ENCODE results near the gene CCDC197. TPM values are rescaled to one million over a fixed set of nuclear protein-coding genes. Genes with fewer than 3 reads are reported as not detected.

The CCDC197 gene
- total RNA-seq, 1 experiment from 2014 or later: not detected

DNA sequence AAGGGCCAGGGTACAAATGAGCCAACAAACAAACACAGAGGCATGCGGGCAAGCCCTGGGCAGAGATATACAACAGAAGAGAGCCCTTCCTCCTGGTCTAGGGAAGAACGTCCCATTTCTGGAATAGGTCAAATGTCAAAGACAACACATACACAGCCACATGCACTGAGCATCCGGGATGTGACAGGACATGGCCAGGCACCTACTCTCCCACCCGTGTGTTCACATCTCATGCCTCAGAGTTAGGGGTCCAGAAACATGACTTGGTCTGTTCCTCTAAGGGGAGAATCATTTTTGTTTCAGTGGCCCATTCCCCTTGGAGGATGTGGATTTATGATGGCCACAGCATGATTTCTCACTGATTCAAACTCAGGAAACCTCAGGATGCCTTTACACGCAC, 19.9 kb upstream of the CCDC197 start:
- no peak for DNase-seq (ENCODE audit: low read depth)

DNA sequence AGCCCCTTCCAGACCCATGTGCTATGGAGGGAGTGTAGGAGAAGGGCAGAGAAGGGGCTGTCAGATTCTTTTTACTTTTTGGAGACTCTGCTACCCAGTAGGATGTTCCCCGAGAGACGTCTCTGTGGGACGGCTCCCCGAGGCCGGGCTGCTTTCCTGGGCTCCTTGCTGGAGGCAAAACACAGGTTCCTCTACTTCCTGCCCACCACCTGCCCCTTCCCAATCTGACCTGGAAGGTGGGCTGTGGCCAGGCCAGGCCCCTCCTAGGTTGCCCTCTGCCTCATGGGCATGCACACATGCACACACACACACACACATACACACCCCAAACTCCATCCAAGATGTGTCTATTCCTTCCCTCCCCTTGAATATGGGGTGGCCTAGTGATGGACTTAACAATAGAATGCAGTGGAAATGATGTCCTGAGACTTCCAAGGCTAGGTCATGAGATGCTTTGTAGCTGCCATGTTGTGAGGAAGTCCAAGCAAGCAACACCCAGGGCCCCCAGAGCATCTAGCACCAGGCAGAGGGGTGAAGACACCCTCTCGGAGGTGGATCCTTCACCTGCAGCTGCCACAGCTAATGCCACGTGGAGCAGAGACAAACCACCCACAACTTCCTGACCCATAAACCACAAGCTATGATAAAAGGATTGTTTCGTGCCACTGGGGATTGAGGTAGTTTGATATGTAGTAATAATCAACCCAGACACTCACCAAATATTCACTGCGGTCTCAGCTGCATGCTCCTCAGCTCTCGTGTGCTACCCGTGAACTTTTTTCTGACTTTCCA, 19.1 kb upstream of the CCDC197 start:
- DNase-seq (ENCODE audit: low read depth): peak; percentile 51

DNA sequence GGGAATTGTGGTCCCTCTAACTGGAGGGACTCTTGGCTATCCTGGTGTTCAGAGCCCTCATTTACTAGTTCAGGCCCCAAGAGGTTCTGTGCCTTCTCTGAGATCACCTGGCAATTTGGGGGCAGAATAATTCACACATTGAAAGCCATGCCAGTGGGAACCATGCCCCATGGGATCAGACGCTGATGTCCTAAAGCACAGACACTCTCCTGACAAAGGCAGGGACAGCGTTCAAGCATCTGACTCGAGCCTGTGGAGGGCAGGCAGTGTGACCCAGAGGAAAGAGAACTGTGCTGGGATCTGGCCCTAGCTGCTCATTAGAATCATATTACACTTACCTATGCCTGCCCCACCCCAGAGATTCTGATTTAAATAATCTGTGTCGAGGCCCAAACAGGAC, 18.4 kb upstream of the CCDC197 start:
- DNase-seq (ENCODE audit: low read depth): no peak

DNA sequence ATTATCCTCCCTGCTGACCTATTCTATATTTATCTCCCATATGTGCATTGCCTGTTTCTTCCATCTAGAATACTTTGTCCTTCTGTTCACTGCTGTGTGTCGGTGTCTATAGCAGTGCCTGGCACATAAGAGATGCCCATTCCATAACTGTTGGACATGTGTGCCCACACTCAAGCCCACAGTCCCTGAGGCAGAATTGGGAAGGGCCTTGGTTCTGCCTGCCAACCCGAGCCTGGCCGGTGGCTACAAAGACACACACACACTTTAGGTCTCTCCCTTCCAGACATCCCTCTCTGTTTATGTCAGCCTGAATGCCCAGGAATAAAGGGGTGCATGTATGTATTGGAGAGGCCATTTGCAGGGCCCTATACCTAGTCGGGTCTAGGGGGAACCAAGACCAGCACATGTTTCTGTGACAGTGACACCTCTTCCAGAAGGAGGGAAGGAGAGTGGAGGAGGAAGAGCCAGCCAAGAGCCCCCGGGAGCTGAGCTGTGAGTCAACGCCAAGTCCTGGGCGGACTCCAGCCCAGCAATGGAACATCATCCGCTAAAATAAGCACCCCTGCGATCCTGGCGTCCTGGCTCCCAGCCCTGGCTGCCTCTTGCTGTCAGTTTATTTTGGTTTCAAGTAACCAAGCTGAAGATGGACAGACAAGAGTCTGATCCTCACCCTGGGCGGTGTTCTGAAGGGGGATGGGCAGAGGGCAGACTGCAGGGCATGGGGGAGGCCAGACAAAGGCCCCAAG, 16.5 kb upstream of the CCDC197 start:
- DNase-seq (ENCODE audit: low read depth): peak; percentile 51

DNA sequence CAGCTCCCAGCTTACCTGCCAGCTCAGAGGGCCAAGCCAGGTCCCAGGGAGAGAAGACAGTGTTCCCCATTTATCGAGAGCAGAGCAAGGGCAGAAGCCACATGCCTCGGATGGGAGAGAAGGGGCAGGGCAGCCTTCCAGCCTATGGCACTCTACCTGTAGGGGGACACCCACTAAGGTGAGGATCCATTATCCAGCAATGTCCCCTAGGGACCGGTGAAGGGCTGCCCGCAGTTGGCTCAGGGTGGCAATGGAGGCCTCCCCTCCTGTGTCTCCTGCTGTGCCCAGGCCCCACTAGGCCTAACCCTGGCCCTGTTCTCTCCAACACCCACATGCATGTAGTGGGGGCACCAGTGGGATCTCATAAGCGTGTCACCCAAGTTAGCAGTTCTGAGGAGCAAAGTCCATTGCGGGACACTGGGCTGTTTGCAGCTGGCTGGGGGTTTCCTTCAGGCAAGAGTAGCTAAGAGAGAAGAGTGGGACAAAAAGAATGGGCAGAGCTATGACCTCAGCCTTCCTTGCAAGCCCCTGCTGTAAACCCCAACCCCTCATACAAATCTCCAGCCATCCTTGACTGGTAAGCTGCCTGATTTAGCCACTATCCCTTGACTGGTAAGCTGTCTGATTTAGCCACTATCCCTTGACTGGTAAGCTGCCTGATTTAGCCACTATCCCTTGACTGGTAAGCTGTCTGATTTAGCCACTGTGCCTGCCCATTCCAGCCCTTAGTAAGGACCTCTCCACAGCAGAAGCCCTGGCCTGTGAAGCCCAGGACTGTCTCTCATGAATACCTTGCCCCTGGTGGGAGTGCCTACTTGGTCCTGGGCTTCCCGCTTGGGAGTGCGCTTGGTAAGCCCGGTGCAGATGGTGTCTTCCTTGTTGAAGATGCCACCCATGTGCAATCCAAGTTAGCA, 15.5 kb upstream of the CCDC197 start:
- DNase-seq (ENCODE audit: low read depth): no peak

DNA sequence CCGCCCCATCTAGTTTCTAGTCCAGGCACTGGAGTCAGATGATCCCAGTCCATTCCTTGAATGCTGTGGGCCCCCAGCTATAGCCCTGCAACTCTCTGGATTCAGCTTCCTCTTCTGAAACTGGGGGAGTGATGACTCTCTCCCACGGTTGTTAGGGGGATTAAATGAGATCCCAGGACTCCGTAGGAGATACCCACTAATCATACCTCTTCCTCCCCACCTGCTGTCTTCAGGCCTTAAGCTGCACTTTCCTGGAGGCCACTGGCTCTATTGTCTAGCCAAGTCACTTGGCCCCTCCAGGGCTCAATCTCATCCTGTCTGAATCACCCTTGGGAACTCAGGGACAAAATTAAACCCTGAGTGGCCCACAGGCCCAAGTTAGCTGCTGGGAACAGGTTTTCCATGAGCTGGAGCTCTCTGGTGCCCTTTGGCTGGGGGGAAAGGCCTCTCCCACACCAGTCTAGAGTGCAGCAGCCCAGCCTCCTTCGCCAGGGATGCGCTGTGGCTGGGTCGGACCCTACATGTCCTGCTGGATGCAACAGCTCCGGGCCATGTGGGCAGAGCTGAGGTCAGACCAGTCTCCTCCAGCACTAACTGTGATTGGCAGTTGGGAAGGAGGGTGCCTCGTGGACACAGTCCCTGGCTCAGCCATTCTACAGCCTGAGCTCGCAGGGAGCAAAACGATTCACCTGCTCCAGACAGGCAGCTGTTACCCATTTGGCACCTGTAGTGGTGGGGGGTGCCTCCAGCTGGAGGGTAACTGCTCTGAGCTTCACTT, 14.7 kb upstream of the CCDC197 start:
- DNase-seq (ENCODE audit: low read depth): no peak

DNA sequence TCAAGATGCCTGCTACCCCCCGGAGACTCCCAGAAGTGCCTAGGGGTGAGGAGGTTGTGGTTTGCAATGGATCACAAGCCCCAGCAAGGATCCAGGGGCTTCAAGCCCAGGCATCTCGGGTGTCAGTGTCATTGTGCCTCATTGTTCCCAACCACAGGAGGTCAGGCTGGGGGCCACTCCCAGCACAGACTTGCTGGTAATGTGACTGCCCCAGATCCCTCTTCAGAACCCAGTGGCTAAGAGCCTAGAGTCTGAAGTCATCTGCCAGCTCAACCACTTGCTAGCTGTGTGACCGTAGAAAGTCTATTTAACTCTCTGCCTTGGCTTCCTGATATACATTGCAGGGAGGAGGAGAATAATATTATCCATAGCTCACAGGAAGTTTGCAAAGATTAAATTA, 13.0 kb upstream of the CCDC197 start:
- peak; percentile 65 for DNase-seq (ENCODE audit: low read depth)

DNA sequence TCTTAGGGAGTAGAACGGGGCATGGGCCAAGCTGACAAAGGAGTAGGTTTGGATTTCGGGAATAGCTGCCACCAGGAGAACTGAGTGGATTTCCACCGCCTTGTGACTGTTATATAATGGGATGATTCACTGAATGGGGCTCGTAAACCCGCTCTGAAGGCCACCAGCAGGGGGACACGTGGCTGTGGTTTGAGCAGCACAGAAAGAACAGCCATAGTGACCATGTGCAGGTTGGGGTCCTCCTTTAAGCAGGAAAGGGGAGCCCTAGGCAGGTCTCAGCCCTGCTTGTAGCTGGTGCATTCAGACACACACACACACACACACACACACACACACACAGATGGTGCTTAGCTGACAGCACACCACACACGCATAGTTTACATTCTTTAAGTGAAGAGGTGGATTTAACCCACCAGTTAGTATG, 12.1 kb upstream of the CCDC197 start:
- DNase-seq (ENCODE audit: low read depth): peak; percentile 73

DNA sequence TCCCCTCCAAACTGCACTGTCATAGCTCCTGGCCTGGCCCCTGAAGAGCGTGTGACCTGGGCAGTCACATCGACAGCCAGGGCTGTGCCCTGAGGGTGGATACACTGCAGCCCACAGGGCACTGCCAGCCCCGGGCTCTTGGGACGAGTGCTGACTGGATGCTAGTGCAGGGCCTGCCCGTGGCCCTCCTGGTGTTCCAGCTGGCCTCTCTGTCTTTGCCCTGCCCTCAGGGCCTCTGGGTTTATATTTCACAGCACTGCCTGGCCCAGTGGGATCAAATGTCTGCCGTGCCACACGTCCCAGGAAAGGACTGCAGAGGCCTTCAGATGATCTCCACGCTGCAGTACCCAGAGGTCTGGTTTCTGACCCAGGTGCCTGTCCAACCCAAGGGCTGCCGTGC, 10.1 kb upstream of the CCDC197 start:
- peak; percentile 35 for DNase-seq (ENCODE audit: low read depth)

DNA sequence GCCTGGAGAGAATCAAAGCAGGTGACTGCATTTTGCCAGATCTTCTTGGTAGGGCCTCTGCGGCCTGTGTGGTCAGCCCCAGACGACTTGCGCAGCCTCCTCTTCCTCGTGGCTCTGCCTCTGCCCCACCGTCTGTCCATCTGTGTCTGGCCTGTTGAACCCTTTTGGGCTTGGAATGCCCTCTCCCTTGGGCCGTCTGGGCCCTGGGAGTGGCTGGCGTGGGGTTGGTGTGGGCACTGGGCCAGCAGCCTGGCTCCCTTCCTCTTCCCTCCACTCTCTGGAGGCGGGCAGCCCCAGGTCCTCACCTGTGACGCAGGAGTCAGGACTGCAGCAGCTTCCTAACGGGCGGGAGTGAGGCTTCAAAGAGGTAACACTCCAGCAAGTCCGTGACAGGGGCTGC, 9.7 kb upstream of the CCDC197 start:
- no peak for DNase-seq (ENCODE audit: low read depth)

DNA sequence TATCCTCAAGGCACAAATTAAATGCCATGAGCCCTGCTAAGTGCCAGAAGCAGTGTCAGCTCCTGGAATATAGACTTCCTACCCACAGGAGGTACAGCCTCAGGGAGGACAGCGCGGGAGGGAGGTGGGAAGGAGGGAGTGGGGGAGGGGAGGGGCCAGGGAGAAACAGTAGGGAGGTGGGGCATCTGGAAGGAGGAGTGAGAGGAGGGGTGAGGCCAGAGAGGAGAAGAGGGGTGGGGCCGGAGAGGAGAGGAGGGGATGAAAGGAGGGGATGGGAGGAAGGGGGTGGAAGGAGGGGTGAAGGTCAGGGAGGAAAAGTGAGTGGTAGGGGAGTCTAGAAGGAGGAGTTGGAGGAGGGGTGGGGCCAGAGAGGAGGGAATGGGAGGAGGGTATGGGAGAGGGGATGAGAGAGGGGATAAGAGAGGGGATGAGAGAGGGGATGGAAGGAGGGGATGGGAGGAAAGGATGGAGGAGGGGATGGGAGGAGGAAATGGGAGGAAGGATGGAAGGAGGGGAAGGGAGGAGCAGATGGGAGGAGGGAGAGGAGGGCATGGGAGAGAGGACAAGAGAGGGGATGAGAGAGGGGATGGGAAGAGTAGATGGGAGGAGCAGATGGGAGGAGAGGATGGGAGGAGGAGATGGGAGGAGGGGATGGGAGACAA, 9.2 kb upstream of the CCDC197 start:
- no peak for DNase-seq (ENCODE audit: low read depth)

DNA sequence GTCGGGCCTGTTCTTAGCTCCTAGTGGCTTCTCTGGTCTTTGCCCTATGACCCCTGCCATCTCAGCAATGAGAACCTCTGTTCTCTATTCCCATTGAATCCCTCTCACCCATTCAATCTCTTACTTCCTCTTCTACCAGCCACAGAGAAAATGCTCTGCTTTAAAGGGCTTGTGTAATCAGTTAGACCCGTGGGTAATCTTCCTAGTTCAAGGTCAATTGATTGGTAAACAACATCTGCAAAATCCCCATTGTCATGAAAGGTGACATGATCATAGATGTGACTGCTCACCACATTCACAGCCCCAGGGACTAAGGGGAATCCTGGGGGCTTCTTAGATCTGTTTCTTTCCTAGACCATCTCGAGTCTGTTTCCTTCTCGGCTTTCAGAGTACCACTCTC, 7.2 kb upstream of the CCDC197 start:
- no peak for DNase-seq (ENCODE audit: low read depth)

DNA sequence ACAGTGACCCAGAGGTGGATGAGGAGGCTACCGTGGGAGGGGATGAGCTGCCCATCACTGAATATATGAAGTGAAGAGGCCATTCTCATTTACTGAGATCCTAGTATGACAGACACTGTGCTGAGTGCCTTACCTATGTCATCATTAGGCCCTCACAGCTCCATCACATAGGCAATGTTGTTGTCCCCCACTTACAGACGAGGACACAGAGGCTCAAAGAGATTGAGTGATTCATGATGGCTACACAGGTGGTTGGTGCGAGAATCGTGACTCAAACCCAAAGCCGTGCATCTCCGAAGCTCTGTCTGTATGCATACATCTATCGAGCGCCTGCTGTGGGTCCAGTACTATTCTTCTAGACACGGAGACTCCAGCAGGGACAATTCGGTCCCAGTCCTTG, 5.9 kb upstream of the CCDC197 start:
- DNase-seq (ENCODE audit: low read depth): no peak

DNA sequence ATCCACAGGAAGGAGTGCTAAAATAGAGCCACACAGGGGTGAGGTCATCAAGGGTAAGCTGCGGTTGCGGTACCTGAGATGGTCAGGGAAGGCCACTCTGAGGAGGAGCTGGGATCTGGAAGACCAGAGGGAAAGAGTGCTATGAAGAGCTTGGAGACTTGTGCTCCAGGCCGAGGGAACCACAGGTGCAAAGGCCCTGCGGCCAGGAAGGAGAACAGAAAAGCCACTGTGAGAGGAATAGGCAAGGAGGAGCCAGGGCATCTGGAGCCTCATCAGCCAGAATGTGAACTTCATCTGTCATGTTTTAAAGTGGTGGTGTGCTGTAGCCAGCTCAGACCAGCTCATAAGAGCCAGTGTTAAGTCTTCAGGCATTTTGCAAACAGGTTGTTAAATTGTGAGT, 5.5 kb upstream of the CCDC197 start:
- no peak for DNase-seq (ENCODE audit: low read depth)

DNA sequence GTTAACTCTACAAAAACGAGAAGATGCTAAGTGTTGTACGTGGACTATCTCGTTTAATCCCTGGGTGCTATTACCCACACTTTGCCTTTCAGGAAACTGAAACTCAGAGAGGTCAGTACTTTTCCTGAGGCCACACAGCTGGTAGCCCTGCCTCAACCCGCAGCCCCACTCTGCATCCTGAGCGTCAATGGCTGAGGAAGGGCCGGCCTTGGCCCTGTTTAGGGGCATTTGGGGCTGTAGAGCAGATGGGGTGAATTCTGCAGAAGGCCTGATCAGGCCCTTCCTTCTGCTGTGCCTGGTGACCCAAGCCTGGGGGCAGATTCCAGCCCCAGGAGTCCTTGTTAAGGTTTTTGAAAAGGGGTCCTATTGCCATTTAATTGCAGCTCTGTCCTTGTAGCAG, 3.7 kb upstream of the CCDC197 start:
- no peak for DNase-seq (ENCODE audit: low read depth)

DNA sequence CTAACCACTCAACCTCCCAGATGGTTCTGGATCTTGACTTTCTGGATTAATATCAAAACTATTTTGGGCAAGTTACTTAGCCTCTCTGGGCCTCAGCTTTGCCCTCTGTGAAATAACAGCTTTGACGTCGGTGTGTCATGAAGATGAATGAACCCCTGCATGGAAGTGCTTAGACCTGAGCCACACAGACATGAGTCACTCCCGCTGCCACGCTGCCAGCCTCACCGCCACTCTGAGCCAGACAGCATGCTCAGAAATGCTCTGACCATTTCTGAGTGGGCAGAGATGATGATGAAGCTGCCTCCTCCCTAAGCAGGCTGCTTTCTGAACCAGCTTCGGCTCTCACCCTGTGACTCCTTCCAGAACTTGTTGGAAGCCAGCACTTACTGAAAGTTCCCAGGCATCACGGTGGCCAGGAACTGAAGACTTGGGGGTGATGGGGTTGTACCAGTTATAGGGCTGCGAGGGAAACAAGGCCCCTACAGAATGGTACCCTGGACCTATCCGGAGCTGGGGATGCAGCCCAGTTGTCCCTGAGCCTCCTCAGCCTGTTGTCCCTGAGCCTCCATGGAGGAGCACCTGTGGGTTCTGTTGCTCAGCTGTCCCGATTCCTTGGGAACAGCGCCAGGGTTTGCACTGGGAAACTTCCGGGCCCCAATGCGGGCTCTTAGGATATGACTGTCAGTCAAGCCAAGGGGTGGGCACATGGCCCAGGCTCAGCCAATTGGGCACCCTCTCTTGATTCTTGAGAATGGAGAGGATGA, 2.0 kb upstream of the CCDC197 start:
- peak; percentile 84 for DNase-seq (ENCODE audit: low read depth)

DNA sequence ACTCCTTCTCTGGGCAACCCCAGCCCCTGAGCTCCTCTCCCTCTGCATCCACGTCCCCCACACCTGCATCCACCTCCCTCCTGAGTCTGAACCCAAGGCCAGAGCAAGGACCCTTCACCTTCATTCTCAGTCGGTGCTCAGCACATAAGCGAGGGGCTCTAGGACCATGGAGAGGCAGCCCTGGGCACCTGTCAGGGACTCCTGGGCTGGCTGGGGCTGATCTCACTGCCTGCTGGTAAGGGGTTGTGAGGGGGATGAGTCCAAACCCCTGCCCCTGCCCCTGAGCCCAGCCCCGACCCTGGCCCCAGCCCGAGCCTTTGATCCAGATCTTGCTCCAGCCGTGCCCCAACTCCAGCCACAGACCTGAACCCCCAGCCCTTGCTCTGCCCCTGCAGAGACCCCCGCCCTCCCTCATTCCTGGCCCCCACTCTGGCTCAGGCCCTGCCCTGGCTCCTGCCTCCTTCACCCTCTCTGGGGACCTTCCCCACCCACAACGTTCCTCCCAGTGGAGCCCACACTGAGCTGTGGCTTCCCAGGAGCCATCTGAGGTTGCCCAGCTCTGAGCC, 888 bp upstream of the CCDC197 start:
- no peak for DNase-seq (ENCODE audit: low read depth)

DNA sequence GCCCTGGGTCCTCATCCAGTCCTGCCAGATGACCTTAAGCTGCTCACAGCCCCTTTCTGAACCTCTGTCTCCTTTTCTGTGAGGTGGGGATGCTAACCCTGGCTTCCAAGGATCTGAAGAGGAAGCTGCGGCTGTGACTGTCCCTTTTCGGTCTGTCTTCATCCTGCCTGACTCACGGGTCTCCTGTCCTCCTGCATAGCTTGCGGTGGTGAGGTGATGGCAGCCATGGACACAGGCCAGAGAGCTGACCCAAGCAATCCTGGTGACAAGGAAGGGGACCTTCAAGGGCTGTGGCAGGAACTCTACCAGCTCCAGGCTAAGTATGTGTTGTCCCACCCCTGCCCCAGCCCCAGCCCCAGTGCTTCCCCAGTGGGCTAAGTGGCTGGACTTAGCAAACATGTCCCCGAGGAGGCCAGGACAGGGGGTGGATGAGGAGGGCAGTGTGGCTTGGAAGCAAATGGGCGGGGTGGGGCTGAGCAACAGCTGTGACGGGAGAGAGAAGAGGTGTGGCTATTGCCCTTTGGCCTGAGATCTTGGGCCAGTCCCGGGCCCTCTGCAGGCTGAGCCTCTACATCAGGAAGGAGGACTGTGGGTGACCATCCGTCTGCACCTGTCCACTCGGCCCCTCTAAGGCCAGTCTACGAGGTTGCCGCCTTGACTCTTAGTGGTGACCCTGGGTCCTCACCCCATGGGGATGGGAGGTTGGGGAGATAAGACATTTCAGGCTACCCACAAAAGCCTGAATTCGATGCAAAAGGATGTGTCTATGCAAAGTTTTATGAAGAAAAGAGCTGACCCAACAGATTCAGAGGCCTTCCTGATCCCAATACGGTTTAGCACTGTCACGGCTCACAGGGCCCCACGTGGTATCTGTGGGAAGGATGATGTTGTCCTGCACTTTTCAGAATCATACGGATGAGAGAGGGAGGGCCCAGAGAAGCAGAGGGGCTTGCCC, 1.1 kb downstream of the CCDC197 start:
- DNase-seq (ENCODE audit: low read depth): no peak

Measured in M059J (cell line).